T47D (cell line): ENCODE results near the gene NOL3.

ENCODE experiments used
- DNase-seq, 2 experiments: peaks; one replicate each; pipeline versions ENCODE4 v3.0.0 to v3.0.0-alpha.2; 2011 to 2012; ENCODE audit warnings: low read depth in 1 of 2, low spot score in 1 of 2
- JUND ChIP-seq: IDR thresholded peaks from 2 replicates; pipeline ENCODE4 v1.6.1; 2012; ENCODE audit warnings: low read depth
- in situ Hi-C: cut with HindIII; loops from 2 replicates; pipeline ENCODE4 v1.10.0; 2016; ENCODE audit warnings: low sequenced_read_pairs, low pct_unique_long_range_greater_than_20kb

The NOL3 gene

DNA sequence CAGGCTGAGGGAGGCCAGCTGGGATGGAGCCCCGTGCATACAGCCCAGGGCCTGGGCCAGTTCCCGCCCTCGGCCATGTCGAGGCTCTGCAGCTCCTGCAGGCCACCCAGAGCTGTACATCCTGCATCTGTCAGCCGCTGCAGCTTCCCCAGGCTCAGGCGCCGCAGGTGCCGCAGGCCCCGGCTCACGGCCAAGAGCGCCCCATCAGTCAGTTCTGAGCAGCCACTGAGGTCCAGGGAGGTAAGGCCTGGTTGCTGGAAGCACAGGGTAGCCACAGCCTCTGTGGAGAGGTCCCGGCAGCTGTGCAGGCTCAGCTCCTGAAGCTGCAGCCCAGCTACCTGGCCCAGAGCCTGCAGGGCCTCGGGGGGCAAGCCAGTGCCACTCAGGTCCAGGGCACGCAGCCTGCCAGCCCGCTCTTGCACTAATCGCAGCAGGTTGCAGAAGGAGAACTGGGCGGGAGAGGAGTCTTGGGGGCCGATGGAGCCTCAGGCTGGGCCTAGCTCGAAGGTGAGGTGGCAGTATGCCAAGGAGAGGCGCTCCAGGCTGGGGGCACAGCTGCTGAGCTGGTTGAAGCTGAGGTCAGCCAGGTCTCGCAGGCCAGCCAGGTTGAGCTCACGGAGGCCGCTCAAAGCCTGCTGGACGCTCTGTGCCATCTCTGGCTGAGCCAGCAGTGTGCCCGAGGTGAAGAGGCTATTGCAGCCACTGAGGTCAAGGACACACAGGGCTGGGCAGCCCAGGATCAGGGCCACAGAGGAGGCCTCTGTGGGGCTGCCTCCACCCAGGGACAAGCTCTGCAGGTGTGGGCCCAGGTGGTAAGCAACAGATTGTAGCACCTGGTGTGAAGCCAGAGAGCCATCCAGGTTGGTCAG is 40.0 kb downstream of the NOL3 start:
- TF ChIP-seq JUND = no peak
- DNase-seq = no peak
- in situ Hi-C loops = no loop called here

DNA sequence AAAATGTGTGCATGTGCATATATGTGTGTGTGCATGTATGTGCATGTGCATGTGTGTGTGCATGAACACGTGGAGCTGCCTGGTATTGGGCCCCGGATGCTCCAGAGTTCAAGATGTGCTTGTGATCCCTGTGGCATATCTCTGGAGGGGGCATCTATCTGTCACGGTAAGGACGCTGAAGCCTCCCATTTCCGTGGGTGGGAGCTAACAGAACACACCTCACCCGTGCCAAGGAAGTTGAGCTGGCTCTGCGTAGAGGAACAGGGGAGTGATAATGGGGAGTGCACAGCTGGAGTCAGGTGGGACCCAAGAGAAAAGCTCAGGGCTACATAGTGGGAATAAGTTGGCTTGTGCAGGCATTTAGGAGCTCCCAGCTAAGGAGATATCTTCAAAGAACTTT is 41.3 kb downstream of the NOL3 start:
- TF ChIP-seq JUND = no peak
- no peak for DNase-seq
- in situ Hi-C loops = no loop called here

DNA sequence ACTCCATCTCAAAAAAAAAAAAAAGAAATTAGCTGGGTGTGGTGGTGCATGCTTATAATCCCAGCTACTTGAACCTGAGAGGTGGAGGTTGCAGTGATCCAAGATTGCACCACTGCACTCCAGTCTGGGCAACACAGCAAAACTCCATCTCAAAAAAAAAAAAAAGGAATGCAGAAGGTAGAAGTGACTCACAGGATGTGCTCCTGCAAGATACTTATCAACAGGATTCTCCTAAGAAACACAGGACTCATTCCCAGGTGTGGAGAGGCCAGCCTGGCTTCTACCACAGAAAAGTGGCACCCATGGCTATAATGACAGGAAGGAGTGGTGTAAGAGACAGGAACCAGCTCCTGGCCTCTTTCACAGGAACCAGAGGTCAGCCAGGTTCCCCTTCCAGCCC is 42.4 kb downstream of the NOL3 start:
- no peak for TF ChIP-seq JUND
- in situ Hi-C loops = no loop called here
- no peak for DNase-seq

DNA sequence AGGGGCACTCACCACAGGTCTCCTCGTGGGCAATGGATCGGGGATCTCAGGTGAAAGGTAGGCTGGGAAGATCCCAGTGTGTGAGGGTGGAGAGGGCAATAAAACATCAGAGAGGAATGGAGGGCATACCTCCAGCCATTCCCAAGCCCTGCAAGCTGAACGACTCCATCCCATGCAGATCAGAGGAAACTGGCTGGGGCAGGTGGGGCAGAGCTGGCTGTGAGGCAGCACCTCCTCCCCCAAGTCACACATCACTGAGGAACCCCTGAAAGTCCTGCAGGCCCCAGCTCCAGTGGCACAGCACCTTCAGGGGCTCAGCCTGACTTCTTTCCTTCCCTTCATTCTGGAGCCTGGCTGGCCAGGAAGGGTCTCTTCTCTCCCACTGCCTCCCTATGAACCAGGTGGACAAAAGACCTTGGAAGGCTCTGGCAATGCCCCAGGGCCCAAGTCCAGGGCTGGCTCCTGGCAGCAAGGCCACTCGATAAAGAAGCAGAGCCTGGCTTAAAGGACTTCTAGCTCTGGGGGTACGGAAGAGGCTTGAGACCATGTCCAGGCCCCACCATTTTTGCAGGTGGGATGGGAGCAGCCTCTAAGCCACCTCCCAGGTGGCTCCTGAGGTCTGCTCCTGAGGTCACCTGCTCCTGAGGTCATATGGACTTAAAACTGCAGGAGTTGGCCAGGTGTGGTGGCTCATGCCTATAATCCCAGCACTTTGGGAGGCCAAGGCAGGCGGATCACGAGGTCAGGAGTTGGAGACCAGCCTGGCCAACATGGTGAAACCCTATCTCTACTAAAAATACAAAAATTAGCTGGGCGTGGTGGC is 43.1 kb downstream of the NOL3 start:
- TF ChIP-seq JUND = no peak
- in situ Hi-C loops = no loop called here
- no peak for DNase-seq

DNA sequence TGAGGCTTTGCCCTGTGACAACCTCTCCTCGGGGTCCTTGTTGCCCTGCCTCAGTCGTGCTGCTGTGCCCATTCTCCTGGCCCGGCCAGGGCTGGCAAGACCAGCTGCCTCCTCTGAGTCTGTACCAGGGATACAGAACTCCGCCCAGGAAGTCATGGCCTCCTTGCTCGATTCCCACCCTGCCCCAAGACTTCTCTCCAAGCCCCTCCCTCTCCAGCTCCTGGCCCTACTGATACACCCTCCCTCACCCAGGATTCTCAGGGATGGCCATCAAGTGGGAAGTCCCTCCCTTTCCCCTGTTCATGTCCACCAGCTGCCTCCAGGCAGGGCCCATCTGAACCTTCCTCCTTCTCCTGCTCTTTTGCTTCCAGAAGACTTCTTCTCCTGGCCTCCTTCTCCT is 45.4 kb downstream of the NOL3 start:
- no peak for DNase-seq
- in situ Hi-C loops = no loop called here
- TF ChIP-seq JUND = no peak

DNA sequence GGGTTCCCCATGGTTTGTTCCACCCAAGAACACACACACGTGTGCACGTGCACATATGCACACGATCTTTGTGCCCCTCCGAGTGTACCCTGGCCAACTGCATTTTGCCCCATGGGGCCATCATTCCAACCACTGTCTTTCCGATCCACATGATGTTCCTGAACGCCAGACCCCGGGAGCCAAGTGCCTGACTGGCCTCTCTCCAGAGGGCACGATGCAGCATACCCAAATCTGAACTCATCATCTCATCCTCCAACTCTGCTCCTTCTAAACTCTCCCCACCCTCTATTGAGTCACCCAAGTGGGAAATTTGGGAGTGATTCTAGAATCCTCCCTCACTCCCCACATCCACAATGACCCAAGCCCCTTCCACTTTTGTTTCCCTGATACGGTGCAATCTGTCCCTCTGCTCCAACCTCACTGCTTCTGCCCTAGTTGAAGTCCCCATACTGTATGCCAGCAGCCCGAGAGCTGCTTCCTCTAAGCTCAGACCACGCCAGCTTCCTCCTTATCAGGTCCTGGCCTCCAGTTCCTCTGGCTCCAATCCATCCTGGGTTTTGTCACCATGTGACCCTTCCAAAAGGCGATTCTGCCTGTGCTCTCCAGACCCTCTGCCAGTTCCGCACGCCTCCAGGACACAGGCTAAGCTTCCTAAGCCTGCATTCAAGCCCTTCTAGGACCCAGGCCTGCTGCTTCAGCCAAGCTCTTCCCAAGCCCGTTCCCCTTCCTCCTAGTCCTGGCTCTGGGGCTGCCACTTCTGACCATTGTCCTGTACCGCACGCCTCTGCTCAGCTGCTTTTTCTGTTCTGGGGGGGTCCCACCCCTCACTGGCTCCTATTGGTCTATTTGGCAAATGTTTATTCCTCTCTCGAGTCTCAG is 46.5 kb downstream of the NOL3 start:
- no peak for DNase-seq
- no peak for TF ChIP-seq JUND
- in situ Hi-C loops = no loop called here

DNA sequence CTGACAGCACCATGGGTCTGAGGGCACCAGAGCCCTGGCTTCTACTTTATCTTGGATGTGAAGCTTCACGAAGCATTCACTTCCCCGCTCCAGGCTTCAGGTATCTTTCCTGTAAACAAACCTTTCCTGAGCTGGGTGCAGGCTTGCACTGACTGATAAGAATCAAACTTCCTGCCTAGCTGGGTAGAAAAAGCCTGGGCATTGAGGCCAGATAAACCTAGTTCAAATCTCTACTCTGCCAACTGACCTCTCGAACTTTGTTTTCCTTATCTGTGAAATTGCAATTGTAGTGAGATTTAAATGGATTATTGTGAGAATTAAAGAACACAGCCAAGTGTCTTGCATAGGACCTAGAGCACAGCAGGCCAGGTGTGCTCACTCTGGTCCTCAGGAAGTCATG is 53.7 kb downstream of the NOL3 start:
- no peak for TF ChIP-seq JUND
- in situ Hi-C loops = no loop called here
- DNase-seq = no peak
